GM10266 (cell line): ENCODE measurements around the gene GRID2.

ENCODE experiments used
- DNase-seq: peaks from one replicate; pipeline ENCODE4 v3.0.0; 2012; ENCODE audit errors: extremely low spot score
- TF ChIP-seq, protein P1 (sequence below): IDR thresholded peaks from 2 replicates; pipeline ENCODE4 v1.5.1; 2012; ENCODE audit warnings: mild to moderate bottlenecking, low read depth; ENCODE audit not compliant: control insufficient read depth, insufficient read depth; ENCODE audit errors: missing control alignments

GRID2 gene

DNA sequence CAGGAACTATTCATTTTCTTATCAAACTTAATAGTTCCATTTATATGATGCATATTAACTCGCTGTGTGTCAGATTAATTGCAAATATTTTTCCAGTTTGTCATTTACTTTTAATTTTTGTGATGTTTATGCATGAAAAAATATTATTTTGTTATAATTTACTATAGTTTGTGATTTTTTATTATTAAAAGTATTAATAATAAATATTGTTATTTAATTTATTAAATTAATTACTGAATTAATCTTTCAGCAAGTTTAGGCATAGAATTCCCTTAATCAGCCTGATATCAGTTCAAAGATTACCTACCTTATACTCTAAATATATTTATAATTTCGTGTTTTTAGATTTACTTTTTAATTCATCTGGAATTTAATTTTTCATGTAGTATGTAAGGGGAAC, 1509.3 kb downstream of the GRID2 start:
- TF ChIP-seq, protein P1, sequence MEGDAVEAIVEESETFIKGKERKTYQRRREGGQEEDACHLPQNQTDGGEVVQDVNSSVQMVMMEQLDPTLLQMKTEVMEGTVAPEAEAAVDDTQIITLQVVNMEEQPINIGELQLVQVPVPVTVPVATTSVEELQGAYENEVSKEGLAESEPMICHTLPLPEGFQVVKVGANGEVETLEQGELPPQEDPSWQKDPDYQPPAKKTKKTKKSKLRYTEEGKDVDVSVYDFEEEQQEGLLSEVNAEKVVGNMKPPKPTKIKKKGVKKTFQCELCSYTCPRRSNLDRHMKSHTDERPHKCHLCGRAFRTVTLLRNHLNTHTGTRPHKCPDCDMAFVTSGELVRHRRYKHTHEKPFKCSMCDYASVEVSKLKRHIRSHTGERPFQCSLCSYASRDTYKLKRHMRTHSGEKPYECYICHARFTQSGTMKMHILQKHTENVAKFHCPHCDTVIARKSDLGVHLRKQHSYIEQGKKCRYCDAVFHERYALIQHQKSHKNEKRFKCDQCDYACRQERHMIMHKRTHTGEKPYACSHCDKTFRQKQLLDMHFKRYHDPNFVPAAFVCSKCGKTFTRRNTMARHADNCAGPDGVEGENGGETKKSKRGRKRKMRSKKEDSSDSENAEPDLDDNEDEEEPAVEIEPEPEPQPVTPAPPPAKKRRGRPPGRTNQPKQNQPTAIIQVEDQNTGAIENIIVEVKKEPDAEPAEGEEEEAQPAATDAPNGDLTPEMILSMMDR = no peak
- DNase-seq = no peak

DNA sequence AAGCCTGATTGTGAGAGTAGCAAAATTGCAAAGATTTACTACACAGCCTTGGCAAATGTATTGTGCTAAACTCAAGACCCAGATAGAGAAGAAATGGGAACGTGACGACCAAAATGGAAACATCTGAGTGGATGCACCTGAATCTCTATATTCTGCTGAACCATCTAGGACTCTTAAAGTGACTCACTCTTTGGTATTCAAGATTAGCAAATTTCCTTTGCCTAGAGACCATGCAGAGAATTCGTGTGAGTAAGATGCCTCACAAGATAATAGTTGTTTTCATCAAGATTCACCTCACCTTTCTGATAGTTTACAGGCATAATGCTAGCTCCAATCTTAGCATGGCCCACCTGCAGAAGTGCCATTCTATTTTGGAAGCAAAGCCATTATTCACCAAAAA, 1510.4 kb downstream of the GRID2 start:
- no peak for DNase-seq

GRCh38 chr4:93814722-93815121, 1511.0 kb downstream of the GRID2 start:
- DNase-seq = no peak
- TF ChIP-seq, protein P1 = no peak

More for the DNA sequence above, 1510.4 kb downstream of the GRID2 start:
- TF ChIP-seq, protein P1 = no peak
